Measurements from ENCODE around the gene MKRN2OS.

DNA sequence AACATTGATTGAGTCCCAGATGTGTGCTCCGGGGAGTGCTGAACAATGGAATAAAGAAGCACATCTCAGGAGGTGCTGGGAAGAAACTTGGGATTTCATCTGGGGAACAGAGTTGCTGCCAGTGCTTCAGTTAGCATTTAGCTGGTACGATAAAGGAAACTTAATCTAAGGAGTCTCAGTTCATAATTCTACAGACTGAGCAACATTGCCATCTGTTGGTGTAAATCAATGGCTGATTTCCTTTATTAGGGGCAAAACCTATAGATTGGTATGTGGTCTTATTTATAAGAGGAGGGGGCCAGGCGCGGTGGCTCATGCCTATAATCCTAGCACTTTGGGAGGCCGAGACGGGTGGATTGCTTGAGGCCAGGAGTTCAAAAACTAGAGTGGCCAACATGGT is 8.9 kb downstream of the MKRN2OS start:
- TF ChIP-seq, protein P1, sequence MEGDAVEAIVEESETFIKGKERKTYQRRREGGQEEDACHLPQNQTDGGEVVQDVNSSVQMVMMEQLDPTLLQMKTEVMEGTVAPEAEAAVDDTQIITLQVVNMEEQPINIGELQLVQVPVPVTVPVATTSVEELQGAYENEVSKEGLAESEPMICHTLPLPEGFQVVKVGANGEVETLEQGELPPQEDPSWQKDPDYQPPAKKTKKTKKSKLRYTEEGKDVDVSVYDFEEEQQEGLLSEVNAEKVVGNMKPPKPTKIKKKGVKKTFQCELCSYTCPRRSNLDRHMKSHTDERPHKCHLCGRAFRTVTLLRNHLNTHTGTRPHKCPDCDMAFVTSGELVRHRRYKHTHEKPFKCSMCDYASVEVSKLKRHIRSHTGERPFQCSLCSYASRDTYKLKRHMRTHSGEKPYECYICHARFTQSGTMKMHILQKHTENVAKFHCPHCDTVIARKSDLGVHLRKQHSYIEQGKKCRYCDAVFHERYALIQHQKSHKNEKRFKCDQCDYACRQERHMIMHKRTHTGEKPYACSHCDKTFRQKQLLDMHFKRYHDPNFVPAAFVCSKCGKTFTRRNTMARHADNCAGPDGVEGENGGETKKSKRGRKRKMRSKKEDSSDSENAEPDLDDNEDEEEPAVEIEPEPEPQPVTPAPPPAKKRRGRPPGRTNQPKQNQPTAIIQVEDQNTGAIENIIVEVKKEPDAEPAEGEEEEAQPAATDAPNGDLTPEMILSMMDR (IDR thresholded peaks at IDR 0.05): peak in 1 of 4 experiments; percentile 14
- no peak for TF ChIP-seq POLR2A (IDR thresholded peaks at IDR 0.05)
